WTC11 (cell line): ENCODE results near the gene PVALEF.

Source experiments
- ATF6 ChIP-seq: sonication (generic); formaldehyde crosslinking; IDR thresholded peaks from 2 replicates; pipeline ENCODE4 v1.8.1; 2023; ENCODE audit warnings: mild to moderate bottlenecking, missing genetic modification reagents
- CTCF ChIP-seq: fragments of 200-600 bp; IDR thresholded peaks from 2 replicates; pipeline ENCODE4 v1.8.0; 2022; ENCODE audit warnings: antibody characterized with exemption
- ETV6 ChIP-seq: sonication (generic); formaldehyde crosslinking; IDR thresholded peaks from 2 replicates; pipeline ENCODE4 v1.8.1; 2022; ENCODE audit warnings: mild to moderate bottlenecking, missing genetic modification reagents
- FOXP1 ChIP-seq: sonication (generic); formaldehyde crosslinking; IDR thresholded peaks from 2 replicates; pipeline ENCODE4 v1.8.0; 2022; ENCODE audit warnings: missing genetic modification reagents, mild to moderate bottlenecking, moderate library complexity, borderline replicate concordance
- NFYB ChIP-seq: sonication (generic); formaldehyde crosslinking; conservative IDR thresholded peaks from 2 replicates; pipeline ENCODE4 v1.8.0; 2022; ENCODE audit warnings: low read depth, missing genetic modification reagents
- NR2C2 ChIP-seq: sonication (generic); formaldehyde crosslinking; IDR thresholded peaks from 2 replicates; pipeline ENCODE4 v1.8.0; 2022; ENCODE audit warnings: mild to moderate bottlenecking, missing genetic modification reagents
- TEAD4 ChIP-seq: sonication (generic); formaldehyde crosslinking; IDR thresholded peaks from 2 replicates; pipeline ENCODE4 v1.8.0; 2022; ENCODE audit warnings: mild to moderate bottlenecking, missing genetic modification reagents
- TF ChIP-seq, protein P1 (sequence below): sonication (generic); formaldehyde crosslinking; IDR thresholded peaks from 2 replicates; pipeline ENCODE4 v1.8.1; 2023; ENCODE audit warnings: mild to moderate bottlenecking, missing genetic modification reagents, borderline replicate concordance

- TF ChIP-seq, protein P1, sequence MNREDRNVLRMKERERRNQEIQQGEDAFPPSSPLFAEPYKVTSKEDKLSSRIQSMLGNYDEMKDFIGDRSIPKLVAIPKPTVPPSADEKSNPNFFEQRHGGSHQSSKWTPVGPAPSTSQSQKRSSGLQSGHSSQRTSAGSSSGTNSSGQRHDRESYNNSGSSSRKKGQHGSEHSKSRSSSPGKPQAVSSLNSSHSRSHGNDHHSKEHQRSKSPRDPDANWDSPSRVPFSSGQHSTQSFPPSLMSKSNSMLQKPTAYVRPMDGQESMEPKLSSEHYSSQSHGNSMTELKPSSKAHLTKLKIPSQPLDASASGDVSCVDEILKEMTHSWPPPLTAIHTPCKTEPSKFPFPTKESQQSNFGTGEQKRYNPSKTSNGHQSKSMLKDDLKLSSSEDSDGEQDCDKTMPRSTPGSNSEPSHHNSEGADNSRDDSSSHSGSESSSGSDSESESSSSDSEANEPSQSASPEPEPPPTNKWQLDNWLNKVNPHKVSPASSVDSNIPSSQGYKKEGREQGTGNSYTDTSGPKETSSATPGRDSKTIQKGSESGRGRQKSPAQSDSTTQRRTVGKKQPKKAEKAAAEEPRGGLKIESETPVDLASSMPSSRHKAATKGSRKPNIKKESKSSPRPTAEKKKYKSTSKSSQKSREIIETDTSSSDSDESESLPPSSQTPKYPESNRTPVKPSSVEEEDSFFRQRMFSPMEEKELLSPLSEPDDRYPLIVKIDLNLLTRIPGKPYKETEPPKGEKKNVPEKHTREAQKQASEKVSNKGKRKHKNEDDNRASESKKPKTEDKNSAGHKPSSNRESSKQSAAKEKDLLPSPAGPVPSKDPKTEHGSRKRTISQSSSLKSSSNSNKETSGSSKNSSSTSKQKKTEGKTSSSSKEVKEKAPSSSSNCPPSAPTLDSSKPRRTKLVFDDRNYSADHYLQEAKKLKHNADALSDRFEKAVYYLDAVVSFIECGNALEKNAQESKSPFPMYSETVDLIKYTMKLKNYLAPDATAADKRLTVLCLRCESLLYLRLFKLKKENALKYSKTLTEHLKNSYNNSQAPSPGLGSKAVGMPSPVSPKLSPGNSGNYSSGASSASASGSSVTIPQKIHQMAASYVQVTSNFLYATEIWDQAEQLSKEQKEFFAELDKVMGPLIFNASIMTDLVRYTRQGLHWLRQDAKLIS (CRISPR knock-in tag) = no peak
- TF ChIP-seq FOXP1 (CRISPR knock-in tag) (no peak), CTCF (peak; percentile 50), ETV6 (no peak), ATF6 (CRISPR knock-in tag) (no peak), TEAD4 (CRISPR knock-in tag) (no peak), NR2C2 (CRISPR knock-in tag) (no peak), NFYB (no peak)
Observed at GRCh38 chr17:81230043-81230820, 64.9 kb downstream of the PVALEF start.
